GM12873 (cell line): Measurements from ENCODE around the gene APLP2.

ENCODE experiments used
- TF ChIP-seq, protein P1 (sequence below): IDR thresholded peaks from 2 replicates; pipeline ENCODE4 v1.5.1; 2012; ENCODE audit warnings: low read depth, mild to moderate bottlenecking, moderate library complexity, low read length, control low read depth; ENCODE audit not compliant: insufficient read depth; ENCODE audit errors: missing control alignments

APLP2 gene

DNA sequence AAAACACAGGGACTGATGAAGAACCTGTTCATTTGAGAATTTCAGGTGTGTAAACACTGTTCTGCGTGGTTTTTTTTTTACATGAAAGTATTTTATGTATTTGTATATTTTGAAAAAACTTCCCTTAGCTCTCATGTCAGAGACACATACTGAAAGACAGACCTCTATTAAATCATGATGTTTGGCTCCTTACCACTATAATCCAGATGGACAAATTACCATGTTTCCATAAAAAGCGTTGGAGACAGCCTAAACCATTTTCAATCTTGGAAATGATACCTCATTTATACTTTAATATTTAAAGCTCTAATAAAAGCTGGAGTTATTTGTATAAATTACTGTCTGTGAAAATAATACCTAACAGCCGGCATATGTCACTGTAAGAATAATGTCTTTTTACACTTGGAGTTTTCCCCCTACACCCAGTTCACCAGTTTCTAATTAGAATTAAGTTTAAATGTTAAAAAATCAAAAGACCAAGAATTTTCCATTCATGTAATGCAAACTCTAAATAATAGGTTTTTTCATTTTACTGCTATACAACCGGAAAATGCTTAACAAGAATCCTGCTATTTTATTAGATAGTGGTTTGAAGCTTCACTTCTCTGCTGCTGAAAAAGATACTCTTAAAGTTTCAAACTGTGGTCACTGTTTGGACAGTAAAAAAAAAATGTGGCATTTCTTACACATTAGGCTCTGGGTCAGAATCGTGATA, 30.8 kb downstream of the APLP2 start:
- TF ChIP-seq, protein P1, sequence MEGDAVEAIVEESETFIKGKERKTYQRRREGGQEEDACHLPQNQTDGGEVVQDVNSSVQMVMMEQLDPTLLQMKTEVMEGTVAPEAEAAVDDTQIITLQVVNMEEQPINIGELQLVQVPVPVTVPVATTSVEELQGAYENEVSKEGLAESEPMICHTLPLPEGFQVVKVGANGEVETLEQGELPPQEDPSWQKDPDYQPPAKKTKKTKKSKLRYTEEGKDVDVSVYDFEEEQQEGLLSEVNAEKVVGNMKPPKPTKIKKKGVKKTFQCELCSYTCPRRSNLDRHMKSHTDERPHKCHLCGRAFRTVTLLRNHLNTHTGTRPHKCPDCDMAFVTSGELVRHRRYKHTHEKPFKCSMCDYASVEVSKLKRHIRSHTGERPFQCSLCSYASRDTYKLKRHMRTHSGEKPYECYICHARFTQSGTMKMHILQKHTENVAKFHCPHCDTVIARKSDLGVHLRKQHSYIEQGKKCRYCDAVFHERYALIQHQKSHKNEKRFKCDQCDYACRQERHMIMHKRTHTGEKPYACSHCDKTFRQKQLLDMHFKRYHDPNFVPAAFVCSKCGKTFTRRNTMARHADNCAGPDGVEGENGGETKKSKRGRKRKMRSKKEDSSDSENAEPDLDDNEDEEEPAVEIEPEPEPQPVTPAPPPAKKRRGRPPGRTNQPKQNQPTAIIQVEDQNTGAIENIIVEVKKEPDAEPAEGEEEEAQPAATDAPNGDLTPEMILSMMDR: no peak

DNA sequence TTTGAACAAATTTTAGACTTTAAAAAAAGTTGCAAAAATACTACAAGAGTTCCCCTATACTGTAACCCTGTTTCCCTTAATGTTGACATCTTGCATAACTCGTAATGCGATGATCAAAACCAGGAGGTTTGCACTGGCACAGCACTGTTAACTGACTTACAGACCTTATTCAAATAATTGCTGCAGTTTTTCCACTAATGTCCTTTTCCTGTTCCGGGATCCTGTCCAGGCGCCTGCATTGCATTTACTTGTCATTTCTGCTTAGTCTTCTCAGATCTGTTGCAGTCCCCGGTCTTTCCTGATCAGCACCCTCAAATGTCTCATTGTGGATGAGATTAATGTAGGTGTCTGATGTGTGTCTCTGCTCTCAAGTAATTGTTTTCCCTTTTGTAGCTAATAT, 32.0 kb downstream of the APLP2 start:
- TF ChIP-seq, protein P1: no peak

DNA sequence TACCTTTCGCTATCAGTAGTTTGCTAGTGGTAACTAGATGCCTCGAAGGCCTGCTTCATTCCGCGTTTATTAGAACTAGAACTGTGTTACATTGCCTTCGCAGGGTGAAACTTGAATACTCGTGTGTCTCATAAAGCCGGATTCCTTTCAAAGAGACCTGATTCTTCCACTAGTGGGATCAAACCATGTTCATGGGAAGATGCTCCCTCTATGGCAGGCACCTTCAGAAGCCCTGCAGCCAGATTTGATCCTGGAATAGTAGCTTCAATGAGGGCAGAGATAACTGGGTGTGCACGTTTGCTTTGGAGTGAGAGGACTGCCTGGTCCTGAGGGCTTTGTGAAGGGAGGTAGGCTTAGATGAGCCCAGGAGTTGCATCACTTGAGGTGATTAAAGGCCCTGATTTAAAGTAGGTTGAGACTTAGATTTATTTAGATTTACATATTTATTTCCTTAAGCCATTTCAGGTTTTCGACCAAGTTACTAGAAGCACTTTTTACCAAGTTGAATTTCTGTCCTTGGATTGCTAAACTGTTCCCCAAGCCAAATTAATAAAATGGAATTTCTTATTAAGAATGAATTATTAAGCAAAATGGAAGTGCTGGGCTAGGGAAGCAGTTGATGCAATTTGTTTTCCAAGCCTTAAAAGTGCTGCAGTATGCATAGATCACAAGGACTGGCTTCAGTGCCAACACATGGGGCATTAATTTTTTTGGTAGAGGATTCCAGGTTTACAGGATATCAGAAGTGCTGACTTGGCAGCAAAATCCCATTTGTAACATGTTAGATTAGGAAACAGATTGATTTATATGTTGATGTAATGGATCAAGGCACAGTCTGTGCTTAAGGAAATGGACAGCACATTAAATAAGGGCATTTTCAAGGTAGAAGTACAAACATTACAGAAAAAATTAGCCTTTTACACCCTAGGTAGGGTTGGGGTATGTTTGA, 32.9 kb downstream of the APLP2 start:
- TF ChIP-seq, protein P1: no peak

DNA sequence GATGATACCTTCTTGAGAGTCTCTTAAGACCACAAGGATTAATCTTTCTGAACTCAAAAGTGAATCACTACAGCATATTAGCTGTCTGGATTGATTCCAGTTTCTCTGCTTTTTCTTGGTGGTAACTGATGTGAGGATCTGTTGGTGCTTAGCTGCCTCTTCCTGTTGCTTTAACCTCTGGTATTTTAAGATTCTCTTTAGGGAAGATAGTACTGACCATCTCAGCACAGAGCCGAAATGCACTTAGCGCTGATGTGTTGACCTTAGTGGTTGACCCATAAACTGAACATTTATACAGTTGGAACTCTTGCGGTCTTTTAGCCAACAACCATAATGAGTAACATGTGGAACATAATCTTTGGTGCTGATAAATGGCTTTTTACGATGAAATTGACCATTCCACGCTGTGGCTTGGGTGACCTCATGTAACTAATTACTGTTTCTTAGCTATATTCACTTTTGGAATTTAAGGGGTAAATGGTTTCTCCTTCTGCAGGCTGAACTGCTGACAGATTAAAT, 33.7 kb downstream of the APLP2 start:
- TF ChIP-seq, protein P1: no peak

GRCh38 chr11:130106381-130106780, 36.7 kb downstream of the APLP2 start:
- TF ChIP-seq, protein P1: no peak

- TF ChIP-seq, protein P1: no peak
These were observed 39.7 kb downstream of the APLP2 start for GRCh38 chr11:130109386-130109785.
